ENCODE measurements around the gene PPFIA3.
A peak's percentile ranks its signal among the peaks of the same experiment; 100 is the strongest.

PPFIA3 gene

GRCh38 chr19:49151267-49152118, 32.1 kb downstream of the PPFIA3 start:
- Histone ChIP-seq H3K23ac (ENCODE audit: low read length) (no peak overlapping the region), H3K18ac (ENCODE audit: low read length) (no peak overlapping the region), H2BK5ac (ENCODE audit: low read length) (no peak overlapping the region), H3K9ac (ENCODE audit: low read length) (no peak overlapping the region), H3K27me3 (ENCODE audit: insufficient read depth, low read length, poor library complexity) (no peaks in the 10 kb centered on the region), H2BK15ac (replicated peaks; ENCODE audit: low read depth) (no peak overlapping the region), H2AK5ac (ENCODE audit: low read length) (no peak overlapping the region), H3K79me1 (ENCODE audit: low read length) (no peaks in the 10 kb centered on the region), H3K27ac (ENCODE audit: low read depth, low read length) (no peak overlapping the region), H3K4me2 (ENCODE audit: low read length) (peak overlapping the region; percentile 56), H4K5ac (ENCODE audit: low read length) (no peak overlapping the region), H3K79me2 (ENCODE audit: control insufficient read depth, insufficient read depth, low read length) (no peaks in the 10 kb centered on the region), H3K4me1 (ENCODE audit: control insufficient read depth, low read depth, low read length) (peaks cover 13% of the 10 kb centered on the region), H3K56ac (ENCODE audit: low read length) (no peak overlapping the region), H3K36me3 (ENCODE audit: control insufficient read depth, insufficient read depth, low read length) (no peaks in the 10 kb centered on the region), H3K4me3 (ENCODE audit: low read length) (no peak overlapping the region), H3K4ac (ENCODE audit: low read depth, low read length) (no peak overlapping the region), H4K8ac (ENCODE audit: low read depth, low read length) (no peak overlapping the region), H2BK120ac (ENCODE audit: low read depth, low read length) (no peak overlapping the region)
- WGBS (ENCODE audit: extremely low coverage, insufficient coverage, low lambda C conversion rate): no CpG with 5 or more reads among the region's 45 CpGs
- peak; percentile 97 for DNase-seq

- Histone ChIP-seq H3K18ac (ENCODE audit: low read length) (no peak overlapping the region), H3K27ac (ENCODE audit: low read depth, low read length) (no peak overlapping the region), H3K56ac (ENCODE audit: low read length) (no peak overlapping the region), H2BK5ac (ENCODE audit: low read length) (no peak overlapping the region), H3K4ac (ENCODE audit: low read depth, low read length) (no peak overlapping the region), H3K79me2 (ENCODE audit: control insufficient read depth, insufficient read depth, low read length) (no peaks in the 10 kb centered on the region), H3K36me3 (ENCODE audit: control insufficient read depth, insufficient read depth, low read length) (no peaks in the 10 kb centered on the region), H3K9ac (ENCODE audit: low read length) (no peak overlapping the region), H3K27me3 (ENCODE audit: insufficient read depth, low read length, poor library complexity) (no peaks in the 10 kb centered on the region), H4K8ac (ENCODE audit: low read depth, low read length) (no peak overlapping the region), H3K79me1 (ENCODE audit: low read length) (no peaks in the 10 kb centered on the region), H3K4me1 (ENCODE audit: control insufficient read depth, low read depth, low read length) (peaks cover 13% of the 10 kb centered on the region), H2BK120ac (ENCODE audit: low read depth, low read length) (no peak overlapping the region), H2BK15ac (replicated peaks; ENCODE audit: low read depth) (no peak overlapping the region), H3K23ac (ENCODE audit: low read length) (no peak overlapping the region), H3K4me2 (ENCODE audit: low read length) (no peak overlapping the region), H3K4me3 (ENCODE audit: low read length) (no peak overlapping the region), H2AK5ac (ENCODE audit: low read length) (no peak overlapping the region), H4K5ac (ENCODE audit: low read length) (no peak overlapping the region)
- WGBS (ENCODE audit: extremely low coverage, insufficient coverage, low lambda C conversion rate): no CpG with 5 or more reads among the region's 10 CpGs
- no peak for DNase-seq
Observed at GRCh38 chr19:49152119-49152550, 32.8 kb downstream of the PPFIA3 start.

- Histone ChIP-seq H4K5ac (ENCODE audit: low read length) (no peak overlapping the region), H3K36me3 (ENCODE audit: control insufficient read depth, insufficient read depth, low read length) (no peaks in the 10 kb centered on the region), H3K27ac (ENCODE audit: low read depth, low read length) (no peak overlapping the region), H3K4me2 (ENCODE audit: low read length) (no peak overlapping the region), H4K8ac (ENCODE audit: low read depth, low read length) (no peak overlapping the region), H3K23ac (ENCODE audit: low read length) (no peak overlapping the region), H3K18ac (ENCODE audit: low read length) (no peak overlapping the region), H2BK120ac (ENCODE audit: low read depth, low read length) (no peak overlapping the region), H2AK5ac (ENCODE audit: low read length) (no peak overlapping the region), H2BK5ac (ENCODE audit: low read length) (no peak overlapping the region), H3K27me3 (ENCODE audit: insufficient read depth, low read length, poor library complexity) (no peaks in the 10 kb centered on the region), H3K9ac (ENCODE audit: low read length) (no peak overlapping the region), H3K4me1 (ENCODE audit: control insufficient read depth, low read depth, low read length) (peaks cover 13% of the 10 kb centered on the region), H3K79me1 (ENCODE audit: low read length) (no peaks in the 10 kb centered on the region), H2BK15ac (replicated peaks; ENCODE audit: low read depth) (no peak overlapping the region), H3K56ac (ENCODE audit: low read length) (no peak overlapping the region), H3K4me3 (ENCODE audit: low read length) (no peak overlapping the region), H3K4ac (ENCODE audit: low read depth, low read length) (no peak overlapping the region), H3K79me2 (ENCODE audit: control insufficient read depth, insufficient read depth, low read length) (no peaks in the 10 kb centered on the region)
- DNase-seq: no peak
- WGBS (ENCODE audit: extremely low coverage, insufficient coverage, low lambda C conversion rate): no CpG with 5 or more reads among the region's 10 CpGs
Observed at GRCh38 chr19:49153167-49153809, 33.9 kb downstream of the PPFIA3 start.

GRCh38 chr19:49154279-49154678, 34.9 kb downstream of the PPFIA3 start:
- Histone ChIP-seq H3K4me3 (ENCODE audit: low read length) (no peak overlapping the region), H3K23ac (ENCODE audit: low read length) (no peak overlapping the region), H3K18ac (ENCODE audit: low read length) (no peak overlapping the region), H2AK5ac (ENCODE audit: low read length) (no peak overlapping the region), H3K4ac (ENCODE audit: low read depth, low read length) (no peak overlapping the region), H2BK15ac (replicated peaks; ENCODE audit: low read depth) (no peak overlapping the region), H3K79me1 (ENCODE audit: low read length) (no peaks in the 10 kb centered on the region), H4K8ac (ENCODE audit: low read depth, low read length) (no peak overlapping the region), H3K56ac (ENCODE audit: low read length) (no peak overlapping the region), H3K27ac (ENCODE audit: low read depth, low read length) (no peak overlapping the region), H3K4me2 (ENCODE audit: low read length) (no peak overlapping the region), H2BK120ac (ENCODE audit: low read depth, low read length) (no peak overlapping the region), H3K79me2 (ENCODE audit: control insufficient read depth, insufficient read depth, low read length) (no peaks in the 10 kb centered on the region), H3K36me3 (ENCODE audit: control insufficient read depth, insufficient read depth, low read length) (no peaks in the 10 kb centered on the region), H3K9ac (ENCODE audit: low read length) (no peak overlapping the region), H3K4me1 (ENCODE audit: control insufficient read depth, low read depth, low read length) (peaks cover 10% of the 10 kb centered on the region), H3K27me3 (ENCODE audit: insufficient read depth, low read length, poor library complexity) (no peaks in the 10 kb centered on the region), H2BK5ac (ENCODE audit: low read length) (no peak overlapping the region), H4K5ac (ENCODE audit: low read length) (no peak overlapping the region)
- no CpG with 5 or more reads among the region's 6 CpGs for WGBS (ENCODE audit: extremely low coverage, insufficient coverage, low lambda C conversion rate)
- DNase-seq: no peak

GRCh38 chr19:49155005-49155819, 35.9 kb downstream of the PPFIA3 start, which contains the start of gene HRC:
Gene HRC, minus strand, starts transcription at chr19:49155396. Its CDS starts 159 bp downstream, at chr19:49155237.
- Histone ChIP-seq H3K4me1 (ENCODE audit: control insufficient read depth, low read depth, low read length) (peaks cover 10% of the 10 kb centered on the region), H3K4me2 (ENCODE audit: low read length) (peak within 1 kb of the TSS; percentile 20), H2BK5ac (ENCODE audit: low read length) (no peak within 1 kb of the TSS), H4K5ac (ENCODE audit: low read length) (no peak within 1 kb of the TSS), H3K79me1 (ENCODE audit: low read length) (no peaks in the 10 kb centered on the region), H3K23ac (ENCODE audit: low read length) (no peak within 1 kb of the TSS), H3K56ac (ENCODE audit: low read length) (peak within 1 kb of the TSS; percentile 64), H2BK15ac (replicated peaks; ENCODE audit: low read depth) (no peak within 1 kb of the TSS), H3K18ac (ENCODE audit: low read length) (no peak within 1 kb of the TSS), H3K9ac (ENCODE audit: low read length) (peak within 1 kb of the TSS; percentile 42), H4K8ac (ENCODE audit: low read depth, low read length) (no peak within 1 kb of the TSS), H2AK5ac (ENCODE audit: low read length) (no peak within 1 kb of the TSS), H3K36me3 (ENCODE audit: control insufficient read depth, insufficient read depth, low read length) (no peaks in the 10 kb centered on the region), H3K4me3 (ENCODE audit: low read length) (no peak within 1 kb of the TSS), H3K27me3 (ENCODE audit: insufficient read depth, low read length, poor library complexity) (no peaks in the 10 kb centered on the region), H3K27ac (ENCODE audit: low read depth, low read length) (no peak within 1 kb of the TSS), H3K4ac (ENCODE audit: low read depth, low read length) (no peak within 1 kb of the TSS), H2BK120ac (ENCODE audit: low read depth, low read length) (no peak within 1 kb of the TSS), H3K79me2 (ENCODE audit: control insufficient read depth, insufficient read depth, low read length) (no peaks in the 10 kb centered on the region)
- DNase-seq: no peak
- no CpG with 5 or more reads among the region's 19 CpGs for WGBS (ENCODE audit: extremely low coverage, insufficient coverage, low lambda C conversion rate)
